ENCODE results near the gene CDKN2B.
"Not testable (repeated sequence)": the region's sequence is repeated elsewhere in the genome, so short reads cannot be mapped to it uniquely, and the experiment has no call there.

CDKN2B gene

DNA sequence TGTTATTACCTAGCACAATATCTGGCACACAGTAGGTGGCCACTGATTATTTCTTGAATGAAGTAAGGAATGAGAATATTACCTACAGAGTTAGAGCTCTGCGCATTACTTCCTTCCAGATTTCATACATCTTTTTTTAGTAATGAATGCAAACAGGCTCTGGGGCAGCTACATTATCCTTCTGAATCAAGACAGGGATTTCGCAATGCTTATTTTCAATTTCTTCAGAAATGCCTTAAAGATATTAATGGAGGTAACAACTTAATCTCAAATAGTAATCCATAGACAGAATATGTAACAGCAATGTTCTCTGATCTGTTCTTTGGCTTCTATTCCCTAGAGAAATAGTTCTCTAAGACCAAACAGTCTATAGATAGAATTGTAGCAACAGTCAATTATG is 47.5 kb downstream of the CDKN2B start:
- no peak for DNase-seq (ENCODE audit: low spot score)
- TF ChIP-seq, protein P1, sequence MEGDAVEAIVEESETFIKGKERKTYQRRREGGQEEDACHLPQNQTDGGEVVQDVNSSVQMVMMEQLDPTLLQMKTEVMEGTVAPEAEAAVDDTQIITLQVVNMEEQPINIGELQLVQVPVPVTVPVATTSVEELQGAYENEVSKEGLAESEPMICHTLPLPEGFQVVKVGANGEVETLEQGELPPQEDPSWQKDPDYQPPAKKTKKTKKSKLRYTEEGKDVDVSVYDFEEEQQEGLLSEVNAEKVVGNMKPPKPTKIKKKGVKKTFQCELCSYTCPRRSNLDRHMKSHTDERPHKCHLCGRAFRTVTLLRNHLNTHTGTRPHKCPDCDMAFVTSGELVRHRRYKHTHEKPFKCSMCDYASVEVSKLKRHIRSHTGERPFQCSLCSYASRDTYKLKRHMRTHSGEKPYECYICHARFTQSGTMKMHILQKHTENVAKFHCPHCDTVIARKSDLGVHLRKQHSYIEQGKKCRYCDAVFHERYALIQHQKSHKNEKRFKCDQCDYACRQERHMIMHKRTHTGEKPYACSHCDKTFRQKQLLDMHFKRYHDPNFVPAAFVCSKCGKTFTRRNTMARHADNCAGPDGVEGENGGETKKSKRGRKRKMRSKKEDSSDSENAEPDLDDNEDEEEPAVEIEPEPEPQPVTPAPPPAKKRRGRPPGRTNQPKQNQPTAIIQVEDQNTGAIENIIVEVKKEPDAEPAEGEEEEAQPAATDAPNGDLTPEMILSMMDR (IDR thresholded peaks at IDR 0.05), result no peak
- H3K4me3 ChIP-seq, result no peak overlapping the region
- no peak overlapping the region for H3K27ac ChIP-seq

- not testable (repeated sequence) for H3K4me3 ChIP-seq; H3K27ac ChIP-seq; DNase-seq (ENCODE audit: low spot score)
Observed at GRCh38 chr9:21959268-21959667, 49.8 kb downstream of the CDKN2B start.

DNA sequence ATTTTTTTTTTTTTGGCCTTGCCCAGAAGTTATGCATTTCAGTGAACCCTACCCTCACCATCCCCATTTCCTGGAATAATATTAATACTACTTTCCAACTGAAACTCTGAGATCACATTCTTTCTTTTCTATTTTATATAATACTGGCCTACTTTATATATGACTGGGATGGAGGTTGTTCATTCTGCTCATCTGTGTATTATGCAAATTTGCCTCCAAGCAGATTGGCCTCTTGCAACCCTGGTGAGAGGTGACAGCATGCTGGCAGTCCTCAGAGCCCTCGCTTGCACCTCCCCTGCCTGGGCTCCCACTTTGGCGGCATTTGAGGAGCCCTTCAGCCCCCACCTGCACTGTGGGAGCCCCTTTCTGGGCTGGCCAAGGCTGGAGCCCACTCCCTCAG is 50.3 kb downstream of the CDKN2B start:
- no peak overlapping the region for H3K4me3 ChIP-seq
- TF ChIP-seq, protein P1 (IDR thresholded peaks at IDR 0.05), result no peak
- no peak overlapping the region for H3K27ac ChIP-seq
- DNase-seq (ENCODE audit: low spot score), result no peak
